NCI-H82 (cell line): ENCODE measurements around the gene ADNP.
"Not testable (repeated sequence)": the region's sequence is repeated elsewhere in the genome, so short reads cannot be mapped to it uniquely, and the experiment has no call there.

ENCODE experiments used
- DNase-seq: peaks from one replicate; lab custom pipeline; 2025; lab: John Stamatoyannopoulos, UW

The ADNP gene

GRCh38 chr20:50931306-50932015, at the start of gene ADNP:
ADNP (minus strand) TSS chr20:50931437; CDS start chr20:50903996, 27,441 bp downstream.
- DNase-seq, result peak; percentile 98

- DNase-seq, result no peak
Observed at GRCh38 chr20:50980071-50980681, 48.9 kb upstream of the ADNP start.

GRCh38 chr20:50978533-50978932, 47.3 kb upstream of the ADNP start:
- DNase-seq, result not testable (repeated sequence)

- DNase-seq, result no peak
Observed at GRCh38 chr20:50977066-50978021, 46.1 kb upstream of the ADNP start.

- DNase-seq, result no peak
Observed at GRCh38 chr20:50975701-50976330, 44.6 kb upstream of the ADNP start.

- DNase-seq, result no peak
Observed at GRCh38 chr20:50969912-50970311, 38.7 kb upstream of the ADNP start.

- DNase-seq, result no peak
Observed at GRCh38 chr20:50969435-50969834, 38.2 kb upstream of the ADNP start.

- peak; percentile 28 for DNase-seq
Observed at GRCh38 chr20:50968289-50968688, 37.1 kb upstream of the ADNP start.

GRCh38 chr20:50967586-50967985, 36.3 kb upstream of the ADNP start:
- peak; percentile 95 for DNase-seq

- no peak for DNase-seq
Observed at GRCh38 chr20:50959543-50960126, 28.4 kb upstream of the ADNP start.

GRCh38 chr20:50958615-50959542, 27.6 kb upstream of the ADNP start, which contains the start of gene MOCS3:
MOCS3 (plus strand) TSS chr20:50958818; CDS start chr20:50958843, 25 bp downstream.
- DNase-seq, result peak; percentile 96

- peak; percentile 96 for DNase-seq
Observed at GRCh38 chr20:50957798-50958614, 26.8 kb upstream of the ADNP start, which contains the start of gene DPM1. DPM1 (minus strand) TSS chr20:50958532; CDS start chr20:50958523, 9 bp downstream.

GRCh38 chr20:50957276-50957675, 26.0 kb upstream of the ADNP start:
- no peak for DNase-seq

GRCh38 chr20:50953821-50954220, 22.6 kb upstream of the ADNP start:
- no peak for DNase-seq

- no peak for DNase-seq
Observed at GRCh38 chr20:50953196-50953595, 22.0 kb upstream of the ADNP start.

- no peak for DNase-seq
Observed at GRCh38 chr20:50948132-50948785, 17.0 kb upstream of the ADNP start.

- DNase-seq, result no peak
Observed at GRCh38 chr20:50943069-50943468, 11.8 kb upstream of the ADNP start.

GRCh38 chr20:50933589-50933988, 2.4 kb upstream of the ADNP start:
- DNase-seq, result no peak
